Measurements from ENCODE around the gene NAA10.

The NAA10 gene

DNA sequence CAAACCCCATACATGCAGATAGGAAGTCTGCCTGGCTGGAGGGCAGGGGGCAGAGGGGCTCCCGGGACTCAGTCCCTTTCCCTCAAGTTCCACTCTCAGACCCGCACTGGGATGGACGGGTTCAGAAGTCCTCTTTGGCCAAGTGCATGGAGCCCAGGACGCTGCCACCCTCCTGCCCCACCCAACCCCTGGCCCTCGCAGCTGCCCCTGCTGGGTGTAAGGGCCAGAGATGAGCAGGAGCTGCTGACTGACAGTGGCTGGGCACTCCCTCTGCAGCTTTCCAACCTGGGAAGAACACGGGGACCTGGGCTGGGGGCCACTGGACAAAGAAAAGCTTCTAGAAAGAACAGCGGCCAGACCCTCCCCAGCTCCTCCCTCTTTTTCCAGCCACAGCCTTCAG, 52.3 kb downstream of the NAA10 start:
- no peak for DNase-seq

DNA sequence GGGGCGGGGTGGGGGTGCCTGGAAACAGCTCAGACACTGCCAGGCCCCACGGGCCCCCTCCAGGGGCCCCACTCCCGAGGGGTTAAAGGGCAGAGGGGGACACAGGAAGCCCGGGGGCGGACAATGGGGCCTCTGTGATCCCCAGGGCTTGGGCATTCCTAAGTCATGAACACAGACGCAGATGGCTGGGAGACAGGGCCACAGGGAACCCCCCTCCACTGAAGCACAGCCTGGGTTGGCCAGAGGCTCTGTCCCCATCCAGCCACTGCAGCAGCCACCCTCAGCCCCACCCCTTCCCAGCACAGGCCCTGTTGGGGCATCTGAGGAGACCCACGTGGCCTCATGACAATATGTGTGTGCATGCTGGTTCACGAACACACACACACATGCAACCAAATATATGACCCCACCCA, 52.7 kb downstream of the NAA10 start:
- DNase-seq: no peak

DNA sequence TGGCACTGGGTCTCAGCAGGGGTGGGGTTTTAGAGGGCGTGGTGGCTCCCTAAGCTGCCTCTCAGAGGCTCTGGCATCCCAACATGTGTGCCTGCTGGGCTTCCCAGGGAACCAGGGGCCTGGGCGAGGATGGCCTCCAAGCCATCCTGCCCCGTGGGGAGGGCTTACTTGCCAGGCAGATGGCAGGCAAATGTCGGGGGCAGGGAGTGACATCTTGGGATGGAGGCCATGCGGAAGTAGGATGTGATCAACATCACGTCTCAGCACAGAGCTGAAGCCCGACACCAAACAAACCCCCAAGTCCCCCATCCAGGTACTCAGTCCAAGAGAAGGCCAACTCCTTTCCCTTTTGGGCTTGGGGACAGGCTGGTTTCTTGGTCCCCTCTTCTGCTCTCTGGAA, 53.6 kb downstream of the NAA10 start:
- no peak for DNase-seq

DNA sequence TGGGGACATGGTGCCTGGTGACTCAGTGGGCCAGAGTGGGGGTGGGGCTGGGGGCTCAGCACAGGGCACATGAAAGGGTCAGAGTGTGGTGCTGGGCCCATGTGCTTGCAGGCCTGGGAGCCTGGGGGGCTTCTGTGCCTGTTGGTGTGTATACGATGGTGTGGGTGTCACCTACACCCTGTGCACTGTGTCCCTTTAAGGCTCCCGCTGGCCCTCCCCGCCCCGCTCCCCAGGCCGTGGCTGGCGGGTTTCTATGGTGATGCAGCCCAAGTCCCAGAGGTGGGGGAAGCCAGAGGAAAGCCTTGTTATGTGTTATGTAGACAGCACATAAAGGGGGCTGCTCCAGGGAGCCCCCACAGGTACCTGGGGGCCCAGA, 54.4 kb downstream of the NAA10 start:
- no peak for DNase-seq

DNA sequence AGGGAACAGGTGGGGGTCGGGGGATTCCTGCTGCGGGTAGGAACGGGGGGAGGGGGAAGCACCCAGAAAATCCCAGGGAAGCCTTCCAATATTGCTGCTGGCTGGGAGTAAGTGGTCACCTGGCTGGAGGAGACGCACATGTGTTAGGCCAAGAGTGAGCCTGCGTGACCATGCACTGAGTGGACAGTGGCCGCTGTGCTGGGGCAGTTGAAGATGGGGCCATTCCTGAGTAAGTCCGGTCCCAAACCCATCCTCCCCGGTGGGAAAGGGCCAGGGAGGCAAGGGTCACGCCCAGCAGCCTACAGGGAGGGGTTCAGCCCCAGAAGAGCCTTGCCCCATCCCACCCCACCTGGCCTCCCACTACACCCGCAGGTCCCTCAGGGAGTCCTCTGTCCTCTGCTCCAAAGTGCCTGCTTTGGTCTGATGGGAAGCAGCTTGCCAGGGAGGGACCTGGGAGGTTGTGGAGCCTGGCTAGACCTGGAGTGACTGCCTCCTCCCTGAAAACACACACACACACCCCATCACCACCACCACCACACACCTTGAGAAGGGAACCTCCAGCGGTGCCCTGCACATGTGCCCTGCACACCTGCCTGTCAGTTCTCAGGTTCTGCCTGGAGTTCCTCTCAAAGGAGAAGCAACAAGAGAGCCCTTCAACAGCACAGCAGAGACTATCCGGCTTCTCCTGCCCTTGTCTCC, 54.9 kb downstream of the NAA10 start:
- DNase-seq: no peak
